OCI-LY3 (cell line): ENCODE measurements around the gene PICK1.

Source experiments
- EZH2phosphoT487 ChIP-seq: fragments of 200-600 bp; shearing (Covaris generic); IDR thresholded peaks from 2 replicates; pipeline ENCODE4 v1.6.1; 2018; ENCODE audit warnings: antibody characterized with exemption, mixed run types, low read depth
- TF ChIP-seq, protein P1 (sequence below): fragments of 200-600, 300-600 bp; sonication (generic); IDR thresholded peaks from 2 replicates; pipeline ENCODE4 v1.5.1; 2014; ENCODE audit warnings: antibody characterized with exemption, low read length, low read depth

DNA sequence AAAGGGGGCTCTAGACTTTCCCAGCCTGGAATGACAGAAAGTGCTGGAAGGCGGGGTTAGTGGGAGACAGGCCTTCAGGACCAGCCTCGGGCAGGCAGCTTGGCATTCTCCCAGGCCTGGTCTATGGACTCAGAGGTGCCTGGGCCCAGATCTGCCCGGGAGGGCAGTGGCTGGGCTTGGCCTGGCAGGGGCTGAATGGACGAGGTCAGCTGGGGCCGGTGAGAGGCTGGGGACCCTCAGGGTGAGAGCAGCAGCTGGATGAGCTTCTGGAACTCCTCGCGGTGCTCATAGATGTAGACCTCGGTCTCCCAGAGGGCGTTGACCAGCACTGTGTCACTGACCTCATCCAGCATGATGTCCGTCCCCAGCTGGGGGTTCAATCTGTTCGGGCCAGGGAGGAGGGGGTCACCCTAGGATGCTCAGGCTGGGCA lies 54.7 kb downstream of the PICK1 start:
- TF ChIP-seq, protein P1, sequence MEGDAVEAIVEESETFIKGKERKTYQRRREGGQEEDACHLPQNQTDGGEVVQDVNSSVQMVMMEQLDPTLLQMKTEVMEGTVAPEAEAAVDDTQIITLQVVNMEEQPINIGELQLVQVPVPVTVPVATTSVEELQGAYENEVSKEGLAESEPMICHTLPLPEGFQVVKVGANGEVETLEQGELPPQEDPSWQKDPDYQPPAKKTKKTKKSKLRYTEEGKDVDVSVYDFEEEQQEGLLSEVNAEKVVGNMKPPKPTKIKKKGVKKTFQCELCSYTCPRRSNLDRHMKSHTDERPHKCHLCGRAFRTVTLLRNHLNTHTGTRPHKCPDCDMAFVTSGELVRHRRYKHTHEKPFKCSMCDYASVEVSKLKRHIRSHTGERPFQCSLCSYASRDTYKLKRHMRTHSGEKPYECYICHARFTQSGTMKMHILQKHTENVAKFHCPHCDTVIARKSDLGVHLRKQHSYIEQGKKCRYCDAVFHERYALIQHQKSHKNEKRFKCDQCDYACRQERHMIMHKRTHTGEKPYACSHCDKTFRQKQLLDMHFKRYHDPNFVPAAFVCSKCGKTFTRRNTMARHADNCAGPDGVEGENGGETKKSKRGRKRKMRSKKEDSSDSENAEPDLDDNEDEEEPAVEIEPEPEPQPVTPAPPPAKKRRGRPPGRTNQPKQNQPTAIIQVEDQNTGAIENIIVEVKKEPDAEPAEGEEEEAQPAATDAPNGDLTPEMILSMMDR: no peak
- TF ChIP-seq EZH2phosphoT487: no peak
